Psoas muscle (tissue), 8 donors: ENCODE results near the gene TSGA10IP. TPM values are rescaled to one million over a fixed set of nuclear protein-coding genes. Genes with fewer than 3 reads are reported as not detected.

Experiments
- ATAC-seq, 4 donors: fragments of 200-7000 bp; cut with Tn5 transposase; one replicate each; pipeline ENCODE4 v1.9.1; 2020; ENCODE audit warnings: moderate library complexity in 3 of 4, mild to moderate bottlenecking in 2 of 4
- DNase-seq, 2 donors: peaks; one replicate each; pipeline ENCODE4 v3.0.0-alpha.2; 2020
- H3K27ac ChIP-seq: fragments of 200-600 bp; one replicate; pipeline ENCODE4 v1.8.0; 2022
- H3K27me3 ChIP-seq, 3 donors: fragments of 200-600 bp in 1 of 3; one replicate each; pipeline versions ENCODE4 v1.6.1 to v1.8.0; 2013 to 2022; ENCODE audit warnings: low read length in 2 of 3, mild to moderate bottlenecking in 2 of 3, moderate library complexity in 1 of 3; ENCODE audit not compliant: insufficient read depth in 3 of 3
- H3K36me3 ChIP-seq, 2 donors: fragments of 200-600 bp in 1 of 2; one replicate each; pipeline versions ENCODE4 v1.6.1 to v1.8.0; 2013 to 2022; ENCODE audit warnings: low read depth in 1 of 2, mild to moderate bottlenecking in 1 of 2, moderate library complexity in 1 of 2; ENCODE audit not compliant: insufficient read depth in 1 of 2
- H3K4me1 ChIP-seq: fragments of 200-600 bp; one replicate; pipeline ENCODE4 v1.8.0; 2022
- H3K4me3 ChIP-seq: fragments of 200-600 bp; one replicate; pipeline ENCODE4 v1.8.0; 2022; ENCODE audit warnings: mild to moderate bottlenecking
- H3K9me3 ChIP-seq: fragments of 200-600 bp; one replicate; pipeline ENCODE4 v1.8.0; 2022
- WGBS, 3 donors: extraction: QIAGEN DNeasy Blood & Tissue Kit; methylation state at CpG; one replicate each; pipeline versions ENCODE4 v1.1.6 to v1.1.7; 2013; 5-methylcytosine and 5-hydroxymethylcytosine counted together
- intact Hi-C, 2 donors: fragments of 100-400 bp; cut with DNase I; formaldehyde crosslinking; loops; one replicate each; pipeline versions ENCODE4 v1.11.0 to v1.14.2; 2022
- polyA plus RNA-seq, 3 donors: library from polyadenylated mRNA; stranded (reverse); fragments of 200-250 nt; gene quantifications; one replicate each; pipeline ENCODE4 v1.2.3, GENCODE V29; 2013
- total RNA-seq, 4 donors: library from RNA; stranded (reverse); fragmentation: NEBNext Ultra II Directional in 2 of 4; extraction: Animal tissue kit (Norgen Biotek cat#: 25700) in 2 of 4; gene quantifications; one replicate each; pipeline versions ENCODE4 v1.2.1 to v1.2.4, GENCODE V29; 2021 to 2023
- TF ChIP-seq, protein P1 (sequence below): fragments of 200-600 bp; IDR thresholded peaks from one replicate; pipeline ENCODE4 v1.8.0; 2022; ENCODE audit warnings: antibody characterized with exemption
- donor health status: healthy with polysubstance abuse.
- donor health status: DM: no; HTN: no; CAD: no; lungs with moderate emphysema.
- donor health status: Bipolar disorder and iron deficiency.
- donor health status: healthy.
- donor health status: DM: yes; HTN: yes; CAD: no.
- donor health status: DM: no; HTN: no; CAD: no.
- donor health status: DM: no; HTN: no; CAD: no.
- donor health status: DM: yes; HTN: yes; CAD: no.

The TSGA10IP gene
- total and polyA plus RNA-seq, 7 donors: not detected

DNA sequence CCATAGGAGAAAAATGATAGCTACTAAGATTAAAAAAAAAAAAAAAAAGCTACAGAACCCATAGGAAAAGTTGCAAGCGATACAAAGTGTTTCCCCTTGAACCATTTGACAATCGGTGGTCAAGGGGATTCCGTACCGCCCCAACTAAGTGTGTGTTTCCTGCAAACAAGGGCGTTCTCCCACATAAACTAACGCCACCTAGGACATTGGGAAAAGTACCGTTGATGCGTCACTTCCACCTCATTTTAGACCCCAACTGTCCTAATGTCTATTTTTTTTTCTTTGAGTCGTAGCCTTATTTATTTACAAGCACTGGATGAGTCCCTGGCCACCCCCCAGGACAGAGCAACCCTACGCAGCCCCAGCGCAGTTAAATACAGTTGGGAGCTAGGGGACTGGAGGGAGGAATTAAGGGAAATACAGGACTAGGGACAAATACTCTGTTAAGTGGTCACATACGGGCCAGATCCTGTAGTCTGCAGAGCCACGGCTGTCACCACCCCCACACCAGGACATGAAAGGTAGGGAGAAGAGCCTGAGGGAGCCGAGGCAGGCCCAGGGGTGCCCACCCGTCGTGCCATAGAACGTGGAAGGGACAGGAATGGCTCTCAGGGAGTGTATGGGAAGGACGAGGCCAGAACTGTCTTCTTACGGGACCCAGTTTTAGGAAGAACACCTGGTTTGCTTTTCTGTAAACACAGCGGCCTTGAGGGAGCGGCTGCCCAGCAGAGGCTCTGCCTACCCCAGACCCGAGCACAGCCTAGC is 37.7 kb downstream of the TSGA10IP start:
- intact Hi-C loops: no loop called here
- Histone ChIP-seq H3K27me3 (no peaks in the 10 kb centered on the region), H3K36me3 (peaks cover 5 to 23% of the 10 kb centered on the region in 2 donors), H3K9me3 (no peaks in the 10 kb centered on the region), H3K4me3 (no peak overlapping the region), H3K4me1 (no peaks in the 10 kb centered on the region), H3K27ac (no peak overlapping the region)
- WGBS, 3 donors: 66 to 72% (median 69%) methylated on average over 22 of the region's 22 CpGs
- no peak for DNase-seq
- TF ChIP-seq, protein P1, sequence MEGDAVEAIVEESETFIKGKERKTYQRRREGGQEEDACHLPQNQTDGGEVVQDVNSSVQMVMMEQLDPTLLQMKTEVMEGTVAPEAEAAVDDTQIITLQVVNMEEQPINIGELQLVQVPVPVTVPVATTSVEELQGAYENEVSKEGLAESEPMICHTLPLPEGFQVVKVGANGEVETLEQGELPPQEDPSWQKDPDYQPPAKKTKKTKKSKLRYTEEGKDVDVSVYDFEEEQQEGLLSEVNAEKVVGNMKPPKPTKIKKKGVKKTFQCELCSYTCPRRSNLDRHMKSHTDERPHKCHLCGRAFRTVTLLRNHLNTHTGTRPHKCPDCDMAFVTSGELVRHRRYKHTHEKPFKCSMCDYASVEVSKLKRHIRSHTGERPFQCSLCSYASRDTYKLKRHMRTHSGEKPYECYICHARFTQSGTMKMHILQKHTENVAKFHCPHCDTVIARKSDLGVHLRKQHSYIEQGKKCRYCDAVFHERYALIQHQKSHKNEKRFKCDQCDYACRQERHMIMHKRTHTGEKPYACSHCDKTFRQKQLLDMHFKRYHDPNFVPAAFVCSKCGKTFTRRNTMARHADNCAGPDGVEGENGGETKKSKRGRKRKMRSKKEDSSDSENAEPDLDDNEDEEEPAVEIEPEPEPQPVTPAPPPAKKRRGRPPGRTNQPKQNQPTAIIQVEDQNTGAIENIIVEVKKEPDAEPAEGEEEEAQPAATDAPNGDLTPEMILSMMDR: no peak
- ATAC-seq: peak in 1 of 4 donors; percentile 13

DNA sequence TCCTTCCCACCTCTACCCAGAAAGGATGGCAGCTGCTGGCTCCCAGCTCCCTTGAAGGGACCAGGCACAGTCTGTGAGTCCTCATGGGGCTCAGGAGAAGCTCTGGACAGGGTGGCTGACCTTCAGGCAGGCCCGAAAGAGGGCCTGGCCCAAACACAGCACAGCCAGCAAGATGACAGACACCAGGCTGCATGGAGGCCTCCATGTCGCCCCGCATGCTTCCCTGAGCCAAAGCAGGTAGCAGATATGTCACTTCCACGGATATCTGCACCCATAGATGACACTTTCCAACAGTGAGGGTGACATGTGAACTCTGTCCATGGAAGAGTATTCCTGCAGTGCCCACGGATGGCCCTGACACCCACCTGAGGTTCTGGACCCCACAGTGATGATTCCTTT is 38.3 kb downstream of the TSGA10IP start:
- WGBS, 3 donors: 75 to 79% (median 77%) methylated on average over 5 of the region's 5 CpGs
- no peak for DNase-seq
- H3K9me3 ChIP-seq: no peaks in the 10 kb centered on the region
- no peak overlapping the region for H3K4me3 ChIP-seq
- H3K4me1 ChIP-seq: no peaks in the 10 kb centered on the region
- peaks cover under 1 to 18% of the 10 kb centered on the region in 2 donors for H3K36me3 ChIP-seq
- intact Hi-C loops: no loop called here
- TF ChIP-seq, protein P1: no peak
- no peak for ATAC-seq
- no peak overlapping the region for H3K27ac ChIP-seq
- no peaks in the 10 kb centered on the region for H3K27me3 ChIP-seq

DNA sequence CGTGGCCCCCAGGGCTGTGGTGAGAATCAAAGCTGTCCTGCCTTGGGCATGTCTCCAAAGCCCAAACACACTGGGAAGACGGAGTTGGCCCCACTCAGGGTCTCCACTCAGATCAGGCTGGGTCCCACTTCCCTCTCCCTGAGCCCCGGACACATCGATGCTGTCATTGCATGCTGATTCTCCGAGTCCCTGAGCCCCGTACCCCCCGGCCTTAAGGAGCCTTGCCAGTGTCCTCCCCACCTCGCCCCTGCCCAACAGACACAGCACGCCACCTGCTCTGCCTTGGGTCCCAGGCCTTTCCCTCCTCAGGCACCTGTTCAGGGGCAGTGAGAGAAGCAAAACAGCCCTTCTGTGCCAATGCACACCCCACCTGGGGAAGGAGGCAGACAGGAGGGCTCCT is 42.1 kb downstream of the TSGA10IP start:
- intact Hi-C loops: loop anchor here in 1 of 2 donors (5.0 kb wide), 2 partner anchors 210 to 275 kb away; partner anchors contain the start of gene KAT5
- 70 to 80% (median 76%) methylated on average over 9 of the region's 9 CpGs for WGBS, 3 donors

DNA sequence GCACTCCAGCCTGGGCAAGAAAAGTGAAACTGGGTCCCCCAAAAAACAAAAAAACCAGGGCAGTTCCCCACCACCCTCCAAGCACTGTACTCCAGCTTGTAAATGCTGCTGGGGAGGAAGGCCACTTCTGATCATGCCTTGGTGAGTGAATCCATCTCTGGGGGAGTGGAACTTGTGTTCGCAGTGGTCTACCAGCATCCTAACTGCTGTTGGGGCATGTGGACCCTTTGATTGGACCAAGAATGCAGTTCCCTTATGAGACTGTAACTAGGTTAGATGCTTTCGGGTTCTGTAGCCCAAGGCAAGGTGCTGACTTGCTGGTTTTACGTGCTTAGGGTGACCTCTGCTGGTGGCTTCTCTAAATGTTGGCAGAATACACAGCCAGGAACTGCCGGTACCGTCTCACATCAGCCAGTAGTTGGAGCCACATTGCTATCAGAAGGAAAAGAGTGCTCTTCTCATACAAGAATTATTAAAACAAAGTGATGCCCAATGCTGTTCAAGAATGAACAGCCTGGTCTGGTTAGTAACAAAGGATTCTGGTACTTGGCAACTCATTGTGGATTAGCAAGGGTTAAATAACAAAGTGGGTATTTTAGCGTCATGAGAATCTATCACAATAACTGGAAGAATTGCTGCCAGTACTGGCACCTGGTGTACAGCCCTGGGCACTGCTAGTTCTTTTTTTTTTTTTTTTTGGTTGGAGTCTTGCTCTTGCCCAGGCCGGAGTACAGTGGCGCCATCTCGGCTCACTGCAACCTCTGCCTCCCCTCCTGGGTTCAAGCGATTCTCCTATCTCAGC is 43.7 kb downstream of the TSGA10IP start:
- H3K4me3 ChIP-seq: no peak overlapping the region
- ATAC-seq (peak; percentile 95 to 99 (median 98)), DNase-seq (peak; percentile 83 to 85)
- H3K36me3 ChIP-seq: no peaks in the 10 kb centered on the region
- no peaks in the 10 kb centered on the region for H3K27me3 ChIP-seq
- H3K9me3 ChIP-seq: no peaks in the 10 kb centered on the region
- TF ChIP-seq, protein P1: peak; percentile 95
- no peak overlapping the region for H3K27ac ChIP-seq
- peaks cover 3% of the 10 kb centered on the region for H3K4me1 ChIP-seq
- intact Hi-C loops: loop anchor here (1.0 to 5.0 kb wide), 4 partner anchors 102 to 277 kb away; partner anchors contain the start of gene KAT5 (in 1 of the 2)
- 18 to 25% (median 22%) methylated on average over 10 of the region's 10 CpGs for WGBS, 3 donors

More for the DNA sequence above, 42.1 kb downstream of the TSGA10IP start:
- Histone ChIP-seq H3K4me3 (no peak overlapping the region), H3K27me3 (no peaks in the 10 kb centered on the region), H3K9me3 (no peaks in the 10 kb centered on the region), H3K4me1 (peaks cover 3% of the 10 kb centered on the region), H3K36me3 (no peaks in the 10 kb centered on the region), H3K27ac (no peak overlapping the region)
- no peak for DNase-seq
- no peak for ATAC-seq
- TF ChIP-seq, protein P1: no peak
